Nucleus accumbens (tissue), 56 donors: ENCODE results near the gene MRPL50.

Experiments used
- DNase-seq, 56 donors: peaks; one replicate each; lab custom pipeline; 2025; lab: John Stamatoyannopoulos, UW

MRPL50 gene

GRCh38 chr9:101350285-101350684 lies 48.1 kb downstream of the MRPL50 start:
- DNase-seq, result no peak

GRCh38 chr9:101342595-101342994 lies 55.8 kb downstream of the MRPL50 start:
- DNase-seq, result no peak

GRCh38 chr9:101341958-101342357 lies 56.5 kb downstream of the MRPL50 start:
- DNase-seq, result no peak
